Measurements from ENCODE around the gene KMT2D. TPM values are rescaled to one million over a fixed set of nuclear protein-coding genes. Genes with fewer than 3 reads are reported as not detected.

KMT2D gene
- total and polyA plus RNA-seq, 2 experiments from 2014 or later, result 17.6 to 120 TPM

DNA sequence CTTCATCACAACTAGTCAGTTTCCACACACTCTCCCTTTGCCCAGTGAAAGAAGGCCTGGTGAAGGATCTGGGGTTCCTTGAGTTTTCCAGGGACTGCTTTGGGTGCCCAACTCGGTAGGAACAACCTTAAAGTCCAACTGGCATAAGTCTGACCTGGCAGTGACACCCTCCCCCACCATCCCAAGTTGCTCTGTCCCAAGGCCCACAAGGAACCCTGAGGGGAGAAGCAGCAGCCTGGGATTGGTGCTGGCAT lies 1.6 kb downstream of the KMT2D start (continued):
- TF ChIP-seq, protein P1, sequence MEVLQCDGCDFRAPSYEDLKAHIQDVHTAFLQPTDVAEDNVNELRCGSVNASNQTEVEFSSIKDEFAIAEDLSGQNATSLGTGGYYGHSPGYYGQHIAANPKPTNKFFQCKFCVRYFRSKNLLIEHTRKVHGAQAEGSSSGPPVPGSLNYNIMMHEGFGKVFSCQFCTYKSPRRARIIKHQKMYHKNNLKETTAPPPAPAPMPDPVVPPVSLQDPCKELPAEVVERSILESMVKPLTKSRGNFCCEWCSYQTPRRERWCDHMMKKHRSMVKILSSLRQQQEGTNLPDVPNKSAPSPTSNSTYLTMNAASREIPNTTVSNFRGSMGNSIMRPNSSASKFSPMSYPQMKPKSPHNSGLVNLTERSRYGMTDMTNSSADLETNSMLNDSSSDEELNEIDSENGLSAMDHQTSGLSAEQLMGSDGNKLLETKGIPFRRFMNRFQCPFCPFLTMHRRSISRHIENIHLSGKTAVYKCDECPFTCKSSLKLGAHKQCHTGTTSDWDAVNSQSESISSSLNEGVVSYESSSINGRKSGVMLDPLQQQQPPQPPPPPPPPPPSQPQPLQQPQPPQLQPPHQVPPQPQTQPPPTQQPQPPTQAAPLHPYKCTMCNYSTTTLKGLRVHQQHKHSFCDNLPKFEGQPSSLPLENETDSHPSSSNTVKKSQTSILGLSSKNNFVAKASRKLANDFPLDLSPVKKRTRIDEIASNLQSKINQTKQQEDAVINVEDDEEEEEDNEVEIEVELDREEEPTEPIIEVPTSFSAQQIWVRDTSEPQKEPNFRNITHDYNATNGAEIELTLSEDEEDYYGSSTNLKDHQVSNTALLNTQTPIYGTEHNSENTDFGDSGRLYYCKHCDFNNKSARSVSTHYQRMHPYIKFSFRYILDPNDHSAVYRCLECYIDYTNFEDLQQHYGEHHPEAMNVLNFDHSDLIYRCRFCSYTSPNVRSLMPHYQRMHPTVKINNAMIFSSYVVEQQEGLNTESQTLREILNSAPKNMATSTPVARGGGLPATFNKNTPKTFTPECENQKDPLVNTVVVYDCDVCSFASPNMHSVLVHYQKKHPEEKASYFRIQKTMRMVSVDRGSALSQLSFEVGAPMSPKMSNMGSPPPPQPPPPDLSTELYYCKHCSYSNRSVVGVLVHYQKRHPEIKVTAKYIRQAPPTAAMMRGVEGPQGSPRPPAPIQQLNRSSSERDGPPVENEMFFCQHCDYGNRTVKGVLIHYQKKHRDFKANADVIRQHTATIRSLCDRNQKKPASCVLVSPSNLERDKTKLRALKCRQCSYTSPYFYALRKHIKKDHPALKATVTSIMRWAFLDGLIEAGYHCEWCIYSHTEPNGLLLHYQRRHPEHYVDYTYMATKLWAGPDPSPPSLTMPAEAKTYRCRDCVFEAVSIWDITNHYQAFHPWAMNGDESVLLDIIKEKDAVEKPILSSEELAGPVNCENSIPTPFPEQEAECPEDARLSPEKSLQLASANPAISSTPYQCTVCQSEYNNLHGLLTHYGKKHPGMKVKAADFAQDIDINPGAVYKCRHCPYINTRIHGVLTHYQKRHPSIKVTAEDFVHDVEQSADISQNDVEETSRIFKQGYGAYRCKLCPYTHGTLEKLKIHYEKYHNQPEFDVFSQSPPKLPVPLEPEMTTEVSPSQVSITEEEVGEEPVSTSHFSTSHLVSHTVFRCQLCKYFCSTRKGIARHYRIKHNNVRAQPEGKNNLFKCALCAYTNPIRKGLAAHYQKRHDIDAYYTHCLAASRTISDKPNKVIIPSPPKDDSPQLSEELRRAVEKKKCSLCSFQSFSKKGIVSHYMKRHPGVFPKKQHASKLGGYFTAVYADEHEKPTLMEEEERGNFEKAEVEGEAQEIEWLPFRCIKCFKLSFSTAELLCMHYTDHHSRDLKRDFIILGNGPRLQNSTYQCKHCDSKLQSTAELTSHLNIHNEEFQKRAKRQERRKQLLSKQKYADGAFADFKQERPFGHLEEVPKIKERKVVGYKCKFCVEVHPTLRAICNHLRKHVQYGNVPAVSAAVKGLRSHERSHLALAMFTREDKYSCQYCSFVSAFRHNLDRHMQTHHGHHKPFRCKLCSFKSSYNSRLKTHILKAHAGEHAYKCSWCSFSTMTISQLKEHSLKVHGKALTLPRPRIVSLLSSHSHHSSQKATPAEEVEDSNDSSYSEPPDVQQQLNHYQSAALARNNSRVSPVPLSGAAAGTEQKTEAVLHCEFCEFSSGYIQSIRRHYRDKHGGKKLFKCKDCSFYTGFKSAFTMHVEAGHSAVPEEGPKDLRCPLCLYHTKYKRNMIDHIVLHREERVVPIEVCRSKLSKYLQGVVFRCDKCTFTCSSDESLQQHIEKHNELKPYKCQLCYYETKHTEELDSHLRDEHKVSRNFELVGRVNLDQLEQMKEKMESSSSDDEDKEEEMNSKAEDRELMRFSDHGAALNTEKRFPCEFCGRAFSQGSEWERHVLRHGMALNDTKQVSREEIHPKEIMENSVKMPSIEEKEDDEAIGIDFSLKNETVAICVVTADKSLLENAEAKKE (CRISPR knock-in tag; IDR thresholded peaks at IDR 0.05), result no peak
- no peak for TF ChIP-seq JUNB (IDR thresholded peaks at IDR 0.05; ENCODE audit: unreplicated experiment)
- TF ChIP-seq EZH2phosphoT487 (IDR thresholded peaks at IDR 0.05; ENCODE audit: unreplicated experiment), result no peak
- no peak for TF ChIP-seq ZNF114 (CRISPR knock-in tag; IDR thresholded peaks at IDR 0.05)
- TF ChIP-seq NANOG (IDR thresholded peaks at IDR 0.05; ENCODE audit: borderline replicate concordance), result no peak
- TF ChIP-seq EZH2 (IDR thresholded peaks at IDR 0.05; ENCODE audit: low read depth, unreplicated experiment), result no peak
- no peak for TF ChIP-seq STAT1 (IDR thresholded peaks at IDR 0.05; ENCODE audit: unreplicated experiment)
- TF ChIP-seq POLR2AphosphoS5 (IDR thresholded peaks at IDR 0.05; ENCODE audit: low read depth), result no peak
- TF ChIP-seq, protein P2, sequence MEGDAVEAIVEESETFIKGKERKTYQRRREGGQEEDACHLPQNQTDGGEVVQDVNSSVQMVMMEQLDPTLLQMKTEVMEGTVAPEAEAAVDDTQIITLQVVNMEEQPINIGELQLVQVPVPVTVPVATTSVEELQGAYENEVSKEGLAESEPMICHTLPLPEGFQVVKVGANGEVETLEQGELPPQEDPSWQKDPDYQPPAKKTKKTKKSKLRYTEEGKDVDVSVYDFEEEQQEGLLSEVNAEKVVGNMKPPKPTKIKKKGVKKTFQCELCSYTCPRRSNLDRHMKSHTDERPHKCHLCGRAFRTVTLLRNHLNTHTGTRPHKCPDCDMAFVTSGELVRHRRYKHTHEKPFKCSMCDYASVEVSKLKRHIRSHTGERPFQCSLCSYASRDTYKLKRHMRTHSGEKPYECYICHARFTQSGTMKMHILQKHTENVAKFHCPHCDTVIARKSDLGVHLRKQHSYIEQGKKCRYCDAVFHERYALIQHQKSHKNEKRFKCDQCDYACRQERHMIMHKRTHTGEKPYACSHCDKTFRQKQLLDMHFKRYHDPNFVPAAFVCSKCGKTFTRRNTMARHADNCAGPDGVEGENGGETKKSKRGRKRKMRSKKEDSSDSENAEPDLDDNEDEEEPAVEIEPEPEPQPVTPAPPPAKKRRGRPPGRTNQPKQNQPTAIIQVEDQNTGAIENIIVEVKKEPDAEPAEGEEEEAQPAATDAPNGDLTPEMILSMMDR (conservative IDR thresholded peaks at IDR 0.05; ENCODE audit: low read depth in 2 of 2), result no peak

Measured in GM23338 (cell line).